GM18870 (cell line): Measurements from ENCODE around the gene VWA3A.
"Not testable (repeated sequence)": the region's sequence is repeated elsewhere in the genome, so short reads cannot be mapped to it uniquely, and the experiment has no call there.

Experiments used
- ATAC-seq: cut with Tn5 transposase; IDR thresholded peaks from one replicate; pipeline ENCODE4 v1.9.1; 2021; ENCODE audit warnings: moderate library complexity; ENCODE audit not compliant: unreplicated experiment

Gene VWA3A

DNA sequence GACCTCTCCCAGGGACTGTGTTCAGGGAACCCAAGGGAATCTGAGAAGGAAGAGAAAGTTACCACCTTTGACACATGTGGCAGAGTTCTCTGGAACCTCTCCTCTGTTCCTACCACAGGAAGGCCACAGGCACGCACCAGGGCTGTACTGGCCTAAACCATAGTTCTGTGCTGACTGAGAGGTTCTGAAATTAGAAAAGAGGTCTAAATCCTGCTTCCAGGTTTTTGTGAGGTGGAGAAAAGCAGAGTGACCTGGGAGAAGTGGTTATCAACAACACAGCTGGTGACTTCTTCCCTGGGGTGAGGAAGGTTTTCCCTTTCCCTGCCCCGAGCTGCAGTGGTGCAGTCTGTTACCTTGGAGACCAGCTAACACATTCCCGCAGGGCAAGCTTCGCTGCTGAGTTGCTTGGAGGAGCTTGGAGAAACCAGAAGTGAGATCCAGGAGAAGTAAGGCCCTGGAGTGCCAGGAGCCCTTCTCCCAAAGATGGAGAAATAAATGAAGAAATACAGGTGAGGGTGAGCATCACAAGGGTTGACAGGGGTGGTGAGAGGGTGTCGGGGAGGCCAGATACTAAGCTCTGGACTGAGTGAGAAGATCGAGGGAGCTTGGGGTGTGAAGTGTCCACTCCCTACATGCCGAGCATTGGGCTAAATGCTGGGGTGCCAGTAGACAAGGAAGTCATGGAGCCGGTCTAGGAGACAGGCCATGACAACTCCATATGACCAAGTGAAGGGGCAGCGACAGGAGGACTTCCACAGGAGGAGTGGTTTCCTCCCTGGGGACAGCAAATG, at the start of gene VWA3A:
Gene VWA3A (plus strand): TSS at position 399 of the 791 bp plus-strand sequence. CDS start 97 bp downstream, at position 496.
- no peak for ATAC-seq

GRCh38 chr16:22043882-22044281, 48.5 kb upstream of the VWA3A start:
- not testable (repeated sequence) for ATAC-seq

DNA sequence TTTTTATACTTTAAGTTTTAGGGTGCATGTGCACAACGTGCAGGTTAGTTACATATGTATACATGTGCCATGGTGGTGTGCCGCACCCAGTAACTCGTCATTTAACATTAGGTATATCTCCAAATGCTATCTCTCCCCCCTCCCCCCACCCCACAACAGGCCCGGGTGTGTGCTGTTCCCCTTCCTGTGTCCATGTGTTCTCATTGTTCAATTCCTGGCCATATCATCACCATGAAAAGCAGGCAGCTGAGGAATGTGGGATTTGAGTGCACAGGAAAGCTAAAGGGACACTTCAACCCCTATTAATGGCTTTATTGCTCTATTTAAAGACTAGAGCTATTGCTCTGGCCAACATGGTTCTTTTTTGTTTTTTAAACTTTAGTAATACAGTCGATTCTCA, 46.5 kb upstream of the VWA3A start:
- ATAC-seq = not testable (repeated sequence)

GRCh38 chr16:22050963-22051362, 41.4 kb upstream of the VWA3A start:
- ATAC-seq = no peak

DNA sequence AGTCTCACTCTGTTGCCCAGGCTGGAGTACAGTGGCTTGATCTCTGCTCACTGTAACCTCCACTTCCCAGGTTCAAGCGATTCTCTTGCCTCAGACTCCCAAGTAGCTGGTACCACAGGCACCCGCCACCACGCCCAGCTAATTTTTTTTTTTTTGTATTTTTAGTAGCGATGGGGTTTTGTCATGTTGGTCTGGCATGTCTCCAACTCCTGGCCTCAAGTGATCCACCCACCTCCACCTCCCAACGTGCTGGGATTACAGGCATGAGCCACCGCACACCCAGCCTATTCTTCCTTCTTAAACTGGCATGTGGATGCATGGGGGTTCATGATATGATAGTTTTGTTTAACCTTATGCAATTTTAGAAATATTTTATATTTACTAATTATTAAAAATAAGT, 39.4 kb upstream of the VWA3A start:
- no peak for ATAC-seq

- no peak for ATAC-seq
Measured at GRCh38 chr16:22053921-22054341, 38.4 kb upstream of the VWA3A start.

DNA sequence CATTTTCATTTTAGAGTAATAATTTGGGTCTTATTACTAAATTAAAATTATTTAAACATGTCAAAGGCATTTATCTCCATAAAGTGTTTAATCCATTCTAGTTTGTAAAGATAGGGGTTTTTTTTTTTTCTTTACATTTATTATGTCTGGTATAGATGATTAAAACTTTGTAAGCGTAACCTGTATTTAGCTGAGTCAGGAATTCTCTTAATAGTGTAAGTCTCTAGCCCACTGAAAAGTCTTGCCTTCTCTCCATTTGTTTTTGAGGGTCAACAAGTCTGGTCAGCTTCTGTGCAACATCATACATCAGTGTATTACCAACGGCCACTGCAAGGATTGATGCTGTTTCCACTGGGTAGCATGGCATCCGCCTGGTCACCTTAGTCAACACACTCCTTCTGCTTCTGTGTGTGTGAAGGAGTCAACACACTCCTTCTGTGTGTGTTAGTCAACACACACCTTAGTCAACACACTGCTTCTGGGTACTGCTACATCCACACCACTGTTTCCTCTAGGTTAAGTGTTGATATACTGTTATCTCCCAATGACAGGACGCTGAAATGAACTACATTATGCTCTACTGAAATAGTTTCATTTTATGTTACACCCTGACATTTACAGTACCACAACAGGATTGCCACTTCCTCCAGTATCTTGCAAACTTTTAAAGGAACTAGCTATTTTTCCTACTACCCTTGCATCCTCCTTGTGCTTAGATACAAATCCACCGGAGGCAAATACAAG, 37.3 kb upstream of the VWA3A start:
- no peak for ATAC-seq

DNA sequence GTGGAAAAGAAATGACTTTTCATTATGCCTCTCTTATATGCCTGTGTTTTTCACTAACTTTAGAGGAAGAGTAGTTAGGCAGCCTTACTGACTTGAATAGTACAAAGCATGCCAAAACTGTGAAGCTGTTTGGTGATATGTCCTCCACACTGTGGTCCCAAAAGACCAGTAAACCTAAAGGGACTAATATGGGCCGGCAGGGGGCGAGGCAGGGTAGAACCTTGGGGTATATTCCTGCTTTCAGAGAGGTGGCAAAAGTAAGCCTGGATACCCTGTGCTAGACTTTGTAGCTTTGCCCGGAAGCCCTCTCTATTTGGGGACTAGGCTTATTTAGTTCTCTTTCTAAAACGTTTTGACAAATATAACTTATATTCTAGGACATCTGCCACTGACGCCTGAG, 36.5 kb upstream of the VWA3A start:
- ATAC-seq = no peak

DNA sequence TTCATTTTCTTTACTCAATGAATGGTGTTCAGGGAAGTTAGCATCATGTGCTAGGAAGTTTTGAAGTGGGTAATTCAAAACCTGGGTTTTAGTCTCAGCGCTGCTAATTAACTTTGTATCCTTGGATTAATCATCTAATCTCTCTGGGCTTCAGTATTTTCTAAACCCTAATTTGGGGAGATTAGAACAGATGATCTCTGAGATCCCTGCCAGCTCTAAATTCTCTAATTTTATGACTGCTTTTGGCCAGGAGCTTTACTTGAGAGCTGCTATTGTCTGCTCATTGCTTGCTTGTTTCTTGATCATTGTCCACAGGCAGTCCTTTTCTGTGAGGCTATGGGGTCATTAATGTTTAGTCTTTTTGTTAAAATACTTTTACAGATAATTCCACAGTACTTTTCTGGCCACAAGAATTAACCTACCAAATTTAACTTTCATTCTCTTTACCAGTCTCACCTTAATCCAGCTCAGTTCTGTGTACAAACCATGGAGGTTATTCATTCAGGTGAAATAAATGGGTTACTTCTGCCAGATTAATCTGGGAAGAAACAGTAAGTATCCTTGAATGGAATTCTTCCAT, 28.4 kb upstream of the VWA3A start:
- ATAC-seq = no peak

DNA sequence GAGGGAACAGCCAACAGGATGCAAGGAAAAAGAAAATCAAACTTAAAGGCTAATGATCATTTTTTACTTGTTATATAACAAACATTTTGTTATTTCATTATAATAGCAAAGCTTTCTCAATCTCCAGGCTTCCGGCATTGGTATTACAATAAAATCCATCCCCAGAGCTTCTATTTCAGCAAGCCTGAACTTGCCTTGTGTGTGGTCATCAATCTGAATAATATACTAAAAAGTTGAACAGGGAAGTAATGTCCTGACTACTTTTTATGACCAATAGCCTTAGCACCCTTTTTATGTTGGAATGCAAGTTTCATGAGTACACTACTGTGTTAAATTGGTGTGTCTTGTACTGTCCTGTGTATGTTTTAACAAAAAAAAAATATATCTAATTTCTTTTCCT, 27.1 kb upstream of the VWA3A start:
- no peak for ATAC-seq

GRCh38 chr16:22070361-22071330, 21.7 kb upstream of the VWA3A start:
- no peak for ATAC-seq

- ATAC-seq = no peak
Measured at GRCh38 chr16:22071331-22071910, 20.9 kb upstream of the VWA3A start.

DNA sequence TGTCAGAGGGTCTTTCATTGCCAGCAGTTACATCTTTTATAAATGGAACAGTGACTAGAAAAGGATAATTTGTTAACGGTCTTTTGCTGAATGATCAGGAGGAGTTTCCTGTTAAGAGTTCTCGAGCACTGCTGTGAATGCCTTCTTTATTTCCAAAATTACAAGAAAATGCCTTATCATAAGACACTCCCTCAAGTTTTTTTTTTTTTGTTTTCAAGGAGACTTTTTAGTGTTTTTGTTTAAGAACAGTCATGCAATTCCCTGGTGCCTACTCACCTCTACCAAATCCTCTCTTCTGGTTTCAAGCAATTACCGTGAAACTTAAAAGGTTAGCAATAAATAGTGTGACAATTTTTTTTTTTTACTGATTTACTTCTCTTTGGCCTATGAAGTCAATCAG, 19.0 kb upstream of the VWA3A start:
- no peak for ATAC-seq

GRCh38 chr16:22075043-22075757, 17.1 kb upstream of the VWA3A start:
- no peak for ATAC-seq

DNA sequence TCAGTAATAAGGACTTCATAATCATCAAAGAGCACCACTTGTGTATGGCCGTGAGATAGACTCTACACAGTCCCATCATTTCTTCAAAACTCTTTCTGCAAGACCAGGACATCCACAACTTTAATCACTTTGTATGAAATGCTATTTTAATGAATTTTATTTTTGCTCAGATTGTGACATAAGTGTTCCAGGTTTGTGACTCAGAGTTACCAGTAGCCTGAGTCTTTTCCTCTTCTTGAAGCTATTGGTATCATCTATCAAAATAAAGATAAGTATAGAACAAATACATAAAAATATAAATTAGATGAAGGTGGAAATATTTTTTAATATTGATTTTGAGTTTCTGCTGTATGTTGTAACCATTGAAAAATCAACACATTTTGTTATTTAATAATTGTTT, 16.6 kb upstream of the VWA3A start:
- ATAC-seq = no peak

GRCh38 chr16:22077700-22078313, 14.5 kb upstream of the VWA3A start:
- ATAC-seq = no peak

DNA sequence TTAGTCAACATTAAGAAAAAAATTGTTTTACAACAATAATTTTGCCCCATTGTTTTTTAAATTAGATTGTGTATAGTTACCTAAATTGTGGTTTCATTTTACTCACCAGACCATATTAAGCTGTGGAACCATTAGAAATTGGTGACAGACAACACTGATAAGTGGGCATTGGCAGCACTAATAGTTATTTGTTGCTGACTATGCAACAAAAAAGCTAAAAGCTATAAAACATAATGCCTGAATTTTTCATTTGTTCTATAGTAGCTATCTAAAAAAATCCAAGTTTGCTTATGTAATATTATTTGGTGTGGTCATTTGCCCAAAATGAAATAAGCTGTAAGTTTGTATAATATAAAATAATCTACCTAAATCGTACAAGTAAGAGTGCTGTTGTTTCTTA, 13.7 kb upstream of the VWA3A start:
- ATAC-seq = no peak

DNA sequence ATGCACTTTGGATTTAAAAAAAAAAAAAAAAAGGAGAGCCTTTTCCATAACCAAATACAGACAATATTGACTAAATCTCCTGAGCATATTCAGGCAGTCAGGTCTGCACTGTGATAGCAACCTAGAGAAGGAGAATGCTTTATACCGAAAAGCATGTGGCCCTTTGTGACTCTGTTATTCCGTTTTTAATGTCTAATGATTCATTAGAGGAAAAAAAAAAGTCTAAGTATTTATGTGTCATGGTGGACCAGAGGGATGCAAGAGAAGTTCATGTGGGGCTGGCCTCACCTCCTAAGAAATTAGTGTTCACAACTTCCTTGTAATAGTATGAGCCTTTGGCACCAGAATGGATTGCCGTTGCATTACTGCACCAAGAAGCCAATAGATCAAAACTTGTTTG, 11.3 kb upstream of the VWA3A start:
- no peak for ATAC-seq

DNA sequence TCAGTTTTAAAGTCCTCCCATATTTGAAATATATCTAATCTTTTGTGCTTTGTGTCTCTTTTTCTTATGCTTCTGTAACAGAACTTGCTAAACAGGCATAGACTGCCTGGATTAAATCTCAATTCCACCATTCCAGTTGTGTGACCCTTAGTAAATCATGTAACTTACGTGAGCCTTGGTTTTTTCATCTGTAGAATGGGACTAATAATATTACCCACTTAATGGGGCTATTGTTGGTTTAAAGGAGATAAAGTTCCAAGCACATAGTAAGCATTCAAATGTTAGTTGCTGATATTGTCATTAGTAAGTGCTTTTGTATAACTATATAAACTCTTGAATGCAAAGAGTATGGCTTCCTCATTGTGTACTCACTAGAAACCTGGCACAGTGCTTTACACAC, 5.9 kb upstream of the VWA3A start:
- no peak for ATAC-seq
